Stimulated activated CD4-positive, alpha-beta T cell treated with anti-CD3 and anti-CD28 coated beads, Interleukin-1b, Interleukin-23, amount 100 ng/mL, for 4 hours (primary cell): ENCODE results near the gene COPZ1.

Experiments used
- DNase-seq, 2 donors: peaks; one replicate each; pipeline ENCODE4 v3.0.0-alpha.2; 2020; ENCODE audit warnings: low read depth in 2 of 2

COPZ1 gene

GRCh38 chr12:54358191-54358944 is 33.4 kb downstream of the COPZ1 start:
- DNase-seq = peak in 1 of 2 donors; percentile 24

DNA sequence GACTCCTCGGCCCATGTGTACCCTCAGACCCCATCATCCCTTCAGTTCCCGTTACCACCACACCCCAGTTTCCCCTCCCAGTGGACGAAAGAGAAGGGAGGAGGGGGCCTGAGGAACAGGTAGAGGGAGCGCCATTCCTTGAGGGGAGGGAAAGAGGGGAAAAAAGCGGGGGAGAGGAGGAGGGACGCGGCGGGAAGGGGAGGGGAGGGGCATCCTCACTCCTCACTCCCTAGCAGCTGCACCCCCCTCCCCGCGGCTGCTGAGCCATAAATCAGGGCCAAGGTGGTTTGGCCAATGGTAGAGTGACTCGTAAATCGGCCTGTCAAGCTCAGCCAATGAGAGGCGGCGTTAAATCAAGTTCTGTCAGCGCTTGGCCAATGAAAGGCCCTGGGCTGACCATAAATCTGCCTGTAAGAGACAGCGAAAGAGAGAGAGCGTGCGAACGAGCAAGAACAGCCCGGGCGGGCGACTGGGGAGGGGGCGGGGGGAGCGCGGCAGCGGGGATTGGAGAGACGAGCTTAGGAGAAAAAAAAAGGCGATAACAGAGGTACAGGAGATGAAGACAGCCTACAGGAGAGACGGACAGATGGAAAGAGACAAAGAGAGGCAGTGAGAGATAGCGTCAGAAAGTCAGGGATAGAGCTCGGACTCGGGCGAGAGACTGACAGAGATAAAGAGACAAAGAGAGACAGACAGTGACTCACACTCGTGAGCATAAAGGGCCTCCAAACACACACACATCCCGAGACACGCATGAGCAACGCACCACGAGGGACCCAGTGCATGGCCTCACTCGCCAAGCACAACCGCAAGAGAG is 34.2 kb downstream of the COPZ1 start:
- DNase-seq = peak; percentile 77 to 87

GRCh38 chr12:54359762-54360351 is 34.9 kb downstream of the COPZ1 start:
- DNase-seq = no peak

DNA sequence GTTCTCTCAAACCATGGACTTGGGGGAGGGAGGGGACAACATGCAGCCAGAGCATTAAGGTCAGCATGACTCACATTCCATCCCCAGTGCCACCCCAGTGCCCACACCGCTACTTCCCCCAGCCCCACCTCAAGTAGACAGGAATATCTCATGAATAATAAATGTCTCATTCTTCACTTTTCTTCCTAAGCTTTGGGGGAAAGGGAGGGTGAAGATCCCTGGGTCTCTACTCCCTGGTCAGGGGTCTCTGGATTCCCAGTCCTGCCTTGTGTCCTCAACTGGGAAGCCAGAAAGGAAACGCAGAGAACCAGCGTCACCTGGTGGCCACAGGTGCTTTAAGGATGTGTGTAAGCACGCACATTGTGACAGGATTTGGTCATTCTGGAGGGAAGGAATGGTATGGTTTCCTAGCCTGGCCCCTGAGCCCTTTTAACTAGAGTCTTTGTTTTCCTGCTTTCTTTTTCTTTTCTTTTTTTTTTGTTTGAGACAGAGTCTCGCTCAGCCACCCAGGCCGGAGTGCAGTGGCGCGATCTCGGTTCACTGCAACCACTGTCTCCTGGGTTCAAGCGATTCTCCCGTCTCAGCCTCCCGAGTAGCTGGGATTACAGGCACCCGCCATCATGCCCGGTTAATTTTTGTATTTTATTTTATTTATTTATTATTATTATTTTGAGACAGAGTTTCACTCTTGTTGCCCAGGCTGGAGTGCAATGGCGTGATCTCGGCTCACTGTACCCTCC is 36.0 kb downstream of the COPZ1 start:
- DNase-seq = peak; percentile 37 to 54

- DNase-seq = no peak
Measured at GRCh38 chr12:54363047-54363446, 38.1 kb downstream of the COPZ1 start.

DNA sequence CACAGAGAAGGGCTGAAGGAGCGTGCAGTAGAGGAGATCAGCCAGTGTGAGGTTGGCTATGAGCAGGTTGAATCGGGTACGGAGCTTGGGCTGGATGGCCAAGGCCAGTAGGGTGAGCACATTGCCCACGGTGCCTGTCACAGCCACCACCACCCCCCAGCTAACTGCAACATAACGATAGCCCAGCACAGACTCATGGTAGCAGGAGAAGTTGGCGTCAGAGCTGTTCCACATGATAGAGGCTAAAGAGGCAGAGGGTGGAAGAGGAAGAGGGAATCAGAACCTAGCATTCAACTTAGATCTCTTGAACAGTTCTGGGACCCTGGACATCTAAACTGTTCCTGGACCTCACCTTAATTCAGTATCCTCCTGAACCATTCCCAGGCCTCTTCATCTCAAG is 38.7 kb downstream of the COPZ1 start:
- no peak for DNase-seq

GRCh38 chr12:54364413-54364812 is 39.5 kb downstream of the COPZ1 start, which contains the start of gene GPR84:
GPR84 (minus strand) TSS chr12:54364486; CDS start chr12:54363851, 635 bp downstream.
- DNase-seq = no peak

GRCh38 chr12:54368025-54368708 is 43.2 kb downstream of the COPZ1 start:
- no peak for DNase-seq

DNA sequence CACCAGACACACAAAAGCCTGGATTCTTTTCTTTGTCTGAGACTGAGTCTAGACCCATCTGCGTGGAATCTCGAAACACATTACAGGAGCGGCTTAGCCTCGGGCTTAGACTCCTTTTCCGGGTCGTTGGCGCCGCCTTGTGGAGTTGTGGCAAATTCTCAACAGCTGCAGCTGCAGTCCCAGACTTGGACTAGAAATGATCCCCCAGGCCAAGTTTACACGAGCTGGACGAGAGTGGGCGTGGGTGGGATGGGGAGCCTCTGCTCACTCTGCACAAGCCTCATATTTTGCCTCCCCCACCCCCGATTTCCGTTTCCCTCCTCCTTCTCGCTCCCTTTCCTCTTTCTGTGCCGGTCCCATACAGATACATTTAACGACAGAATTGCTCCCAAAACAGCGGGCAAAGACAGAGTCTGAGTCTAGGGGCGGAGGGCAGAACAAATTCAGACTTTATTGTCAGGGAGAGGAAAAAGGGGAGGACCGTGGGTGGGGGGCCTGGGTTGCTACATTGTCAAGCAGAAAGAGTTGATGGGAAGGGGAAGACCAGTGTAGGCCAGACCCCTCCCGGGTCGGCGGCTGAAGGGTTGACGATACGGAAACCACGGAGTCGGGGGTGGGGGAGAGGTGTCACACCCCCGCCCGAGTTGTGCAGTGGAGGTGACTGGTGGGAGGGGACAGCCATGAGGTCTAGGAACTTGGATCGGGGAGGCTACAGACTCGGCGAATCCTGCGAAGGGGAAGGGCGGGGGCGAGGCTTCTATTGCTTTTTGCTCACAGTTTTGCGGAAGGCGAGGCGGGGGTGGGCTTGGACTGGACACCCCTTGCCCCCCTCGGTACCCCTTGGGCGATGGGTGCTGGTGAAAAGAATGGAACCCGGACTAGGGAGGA is 44.0 kb downstream of the COPZ1 start:
- DNase-seq = peak; percentile 90 to 92

DNA sequence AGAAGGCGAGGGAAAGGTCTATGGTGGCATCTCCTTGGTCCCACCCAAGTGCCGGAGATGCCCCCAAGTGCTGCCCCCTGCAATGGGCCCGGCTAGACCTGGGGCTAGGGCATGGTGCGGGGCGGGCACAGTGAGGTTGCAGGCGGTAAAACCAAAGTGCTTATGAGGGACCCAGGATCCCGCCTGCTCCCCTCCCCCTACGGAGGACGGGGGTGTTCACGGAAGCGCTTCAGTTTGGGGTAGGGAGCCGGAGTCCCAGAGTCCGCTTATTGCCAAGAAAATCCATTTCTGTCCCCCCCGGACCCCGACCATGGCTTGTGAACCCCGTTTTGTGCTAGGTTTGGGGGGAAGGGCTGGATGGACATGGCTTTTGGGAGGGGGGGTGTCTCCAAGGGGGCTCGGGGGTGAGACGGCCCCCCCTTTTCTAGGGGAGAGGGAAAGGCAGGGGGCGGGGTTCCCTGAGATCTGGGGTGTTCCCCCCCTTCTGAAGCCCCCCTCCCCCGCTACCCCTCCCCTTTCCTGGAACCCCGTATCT is 44.7 kb downstream of the COPZ1 start:
- no peak for DNase-seq

- no peak for DNase-seq
Measured at GRCh38 chr12:54370171-54370730, 45.3 kb downstream of the COPZ1 start.

GRCh38 chr12:54371328-54372112 is 46.6 kb downstream of the COPZ1 start:
- DNase-seq = no peak

DNA sequence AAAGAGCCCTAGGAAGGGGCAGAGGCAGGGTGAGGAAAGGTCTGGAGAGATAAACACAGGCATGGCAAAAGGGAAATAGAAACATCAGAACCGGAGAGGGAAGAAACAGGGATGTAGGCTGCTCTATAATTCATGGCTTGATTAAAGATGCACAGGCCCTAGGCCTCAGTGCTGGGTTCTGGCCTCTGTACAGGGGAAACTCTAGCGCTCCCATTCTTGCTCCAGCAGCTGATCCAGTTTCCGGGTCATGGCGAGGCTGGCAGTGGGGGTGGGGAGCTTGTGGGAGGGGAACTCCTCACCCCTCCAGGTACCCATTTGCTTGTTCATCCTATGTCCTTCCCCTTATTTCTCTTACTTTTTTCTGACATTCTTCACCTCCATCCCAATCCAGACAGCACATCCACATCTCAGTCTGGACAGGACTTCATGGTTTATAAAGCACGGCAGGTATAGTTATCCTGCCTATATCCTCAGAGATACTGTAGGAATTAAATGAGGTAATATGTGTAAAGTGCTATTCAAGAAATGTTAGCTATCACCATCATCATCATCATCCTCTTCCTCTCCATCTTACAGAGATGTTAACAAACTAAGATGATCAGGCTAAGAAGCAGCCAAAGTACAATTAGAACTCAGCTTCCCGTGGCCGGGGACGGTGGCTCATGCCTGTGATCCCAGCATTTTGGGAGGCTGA is 47.3 kb downstream of the COPZ1 start:
- no peak for DNase-seq

DNA sequence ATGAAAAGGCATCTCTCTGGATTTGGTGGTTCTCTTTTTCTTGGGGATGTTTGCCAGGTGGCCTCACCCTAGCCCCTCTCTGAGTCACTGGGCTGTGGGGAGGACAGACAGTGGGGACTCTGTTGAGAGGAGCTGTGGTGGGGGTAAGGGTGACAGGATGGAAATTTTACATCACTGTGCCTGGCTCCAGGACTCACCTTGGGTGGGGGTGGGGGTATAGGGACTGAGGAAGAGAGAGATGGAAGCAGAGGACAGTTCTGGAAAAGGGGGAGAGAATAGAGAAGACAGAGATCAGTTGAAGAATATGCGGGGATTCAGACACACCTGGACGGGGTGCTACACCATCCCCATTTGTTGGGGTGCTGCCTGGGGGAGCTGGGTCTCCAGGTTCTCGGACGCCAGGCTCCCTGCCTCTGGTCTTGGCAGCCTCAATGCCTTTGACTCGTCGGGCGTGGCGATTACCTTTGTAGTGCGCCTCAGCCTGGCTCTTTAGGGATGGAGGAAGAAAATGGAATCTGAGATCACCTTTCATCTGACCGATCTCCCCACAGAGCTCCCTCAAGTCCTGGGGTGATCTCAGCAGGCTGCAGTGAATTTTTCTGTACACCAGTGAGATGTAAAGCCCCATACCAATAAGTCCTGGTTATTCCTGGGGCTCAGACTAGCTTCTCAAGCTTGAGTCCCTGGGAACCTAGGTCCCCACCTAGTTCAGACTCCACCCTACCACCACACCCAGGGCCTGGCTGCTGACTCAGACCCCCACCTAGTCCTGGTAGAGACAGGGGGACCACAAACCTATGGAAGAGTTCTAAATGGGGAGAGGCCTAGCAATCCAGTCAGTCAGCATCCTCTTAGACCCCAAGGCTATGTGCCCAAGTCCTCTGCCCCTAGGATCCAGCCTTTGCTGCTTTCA is 49.0 kb downstream of the COPZ1 start:
- DNase-seq = no peak

DNA sequence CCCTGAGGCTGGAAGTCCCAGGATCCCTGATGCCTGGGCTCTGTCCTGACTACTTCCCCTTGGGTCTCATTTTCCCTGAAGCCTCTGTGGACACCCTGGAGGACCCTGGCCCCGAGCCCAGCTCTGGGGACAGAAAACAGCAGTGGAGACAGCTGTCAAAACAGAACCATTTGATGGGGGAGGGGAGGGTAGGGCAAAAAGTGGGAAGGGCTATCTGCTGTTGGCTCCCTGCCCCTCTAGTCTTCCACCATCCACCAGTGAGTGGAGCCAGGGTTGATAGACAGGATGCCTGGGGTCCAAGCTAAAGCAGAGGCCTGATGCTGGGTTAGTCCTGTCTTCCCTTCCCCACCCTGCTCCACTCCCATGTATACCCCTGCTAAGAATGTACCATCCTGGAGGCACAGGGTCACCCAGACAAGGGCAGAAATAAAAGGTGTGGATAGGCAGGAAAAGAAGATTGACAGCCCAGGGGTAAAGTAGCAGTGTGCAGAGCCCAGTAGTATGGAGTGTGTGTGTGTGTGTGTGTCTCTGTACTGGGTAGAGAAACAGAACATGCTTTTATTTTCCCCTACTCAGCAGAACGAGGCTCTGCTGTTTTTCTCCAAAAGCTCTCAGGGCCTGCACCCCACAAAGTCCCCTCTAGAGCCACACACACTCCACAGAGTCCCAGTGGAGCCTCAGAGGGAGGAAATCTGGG is 49.8 kb downstream of the COPZ1 start:
- DNase-seq = no peak

- no peak for DNase-seq
Measured at GRCh38 chr12:54375259-54375579, 50.3 kb downstream of the COPZ1 start.

GRCh38 chr12:54376596-54376995 is 51.7 kb downstream of the COPZ1 start:
- DNase-seq = no peak
